M059J (cell line): ENCODE data around the gene RTL1. TPM values are rescaled to one million over a fixed set of nuclear protein-coding genes. Genes with fewer than 3 reads are reported as not detected.

Experiments
- DNase-seq: peaks from one replicate; pipeline ENCODE4 v3.0.0-alpha.2; 2012; ENCODE audit warnings: low read depth
- total RNA-seq: library from RNA; depleted of rRNA; stranded (reverse); fragments of >200 nt; shearing (Covaris generic); gene quantifications from 2 replicates; pipeline ENCODE4 v1.2.3, GENCODE V29; 2014

RTL1 gene
- total RNA-seq, 1 experiment from 2014 or later = 0.02 TPM

DNA sequence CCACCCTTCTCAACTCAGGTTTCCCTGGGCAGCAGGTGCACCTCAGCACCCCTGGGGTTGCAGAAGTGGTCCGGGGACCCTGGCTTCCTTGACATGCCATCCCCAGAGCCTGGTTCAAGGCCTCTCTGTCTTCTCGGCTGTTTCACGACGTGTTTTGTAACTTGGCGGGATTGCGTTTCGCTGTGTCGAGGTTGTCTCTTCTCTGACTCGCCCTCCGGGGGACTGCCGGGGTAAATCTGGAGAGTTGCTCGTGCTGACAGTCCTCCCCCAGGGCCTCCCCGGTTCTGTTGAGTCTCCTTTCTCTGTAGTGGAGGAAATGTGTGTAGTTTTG, 52.0 kb downstream of the RTL1 start:
- no peak for DNase-seq

DNA sequence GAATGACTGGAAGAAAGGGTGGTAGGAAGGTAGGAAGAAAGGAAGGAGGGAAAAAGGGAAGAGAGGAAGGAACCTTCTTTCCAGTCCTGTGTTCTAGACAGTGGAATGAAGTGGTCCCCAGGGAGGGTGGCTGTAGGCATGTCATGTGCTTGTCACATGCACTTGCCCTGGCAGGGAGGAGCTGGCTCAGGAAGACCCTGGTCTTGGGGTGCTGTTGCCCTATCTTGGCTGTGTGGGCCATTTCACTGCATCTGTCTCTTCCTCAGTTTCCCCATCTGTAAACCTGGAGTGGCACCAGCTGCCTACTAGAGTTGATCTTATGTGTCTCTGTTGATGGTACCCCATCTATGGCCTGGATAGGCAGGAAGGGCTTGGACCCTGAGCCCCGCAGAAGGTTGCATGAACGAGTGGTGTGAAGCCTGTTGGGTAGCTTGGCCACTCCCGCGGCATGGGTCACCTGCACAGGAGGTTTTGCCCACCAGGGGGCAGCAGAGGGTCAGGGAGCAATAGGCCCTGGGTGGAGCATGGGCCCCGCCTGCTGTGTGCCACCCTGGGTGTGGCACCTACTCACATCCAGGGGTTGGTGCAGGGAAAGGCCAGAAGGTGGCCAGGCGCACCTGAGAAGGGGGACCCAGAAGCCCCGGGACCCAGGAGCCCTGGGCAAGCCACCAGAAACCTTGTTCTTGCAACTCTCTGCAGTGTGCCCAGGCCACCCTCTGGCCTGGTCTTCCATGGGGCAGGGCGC, 52.5 kb downstream of the RTL1 start:
- DNase-seq = no peak

GRCh38 chr14:100849115-100849781, 54.3 kb downstream of the RTL1 start:
- DNase-seq = peak; percentile 52

DNA sequence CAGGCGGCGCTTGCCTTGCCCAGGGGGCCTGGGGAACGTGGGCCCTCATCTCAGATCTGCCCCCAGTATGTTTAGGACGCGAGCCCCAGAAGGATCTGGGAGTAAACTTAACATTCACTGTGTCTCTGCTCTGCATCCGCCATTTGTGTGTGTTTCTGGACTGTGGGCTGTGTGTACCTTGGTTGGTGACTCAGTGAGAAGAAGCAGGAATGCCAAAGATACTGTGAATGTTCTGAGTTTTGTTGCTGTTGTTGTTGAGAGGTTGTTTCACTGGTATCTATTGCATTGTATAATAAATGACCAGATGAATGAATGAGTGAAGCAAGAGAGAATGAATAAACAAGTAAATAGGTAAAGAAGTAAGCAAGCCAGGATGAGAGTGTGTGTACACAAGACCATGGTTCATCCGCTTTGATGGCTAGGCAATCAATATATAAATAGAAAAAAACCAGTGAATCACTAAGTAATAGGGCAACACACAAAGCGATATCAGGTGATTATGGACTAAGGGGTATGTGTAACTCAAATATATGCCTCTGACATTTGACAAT, 57.1 kb downstream of the RTL1 start:
- no peak for DNase-seq

DNA sequence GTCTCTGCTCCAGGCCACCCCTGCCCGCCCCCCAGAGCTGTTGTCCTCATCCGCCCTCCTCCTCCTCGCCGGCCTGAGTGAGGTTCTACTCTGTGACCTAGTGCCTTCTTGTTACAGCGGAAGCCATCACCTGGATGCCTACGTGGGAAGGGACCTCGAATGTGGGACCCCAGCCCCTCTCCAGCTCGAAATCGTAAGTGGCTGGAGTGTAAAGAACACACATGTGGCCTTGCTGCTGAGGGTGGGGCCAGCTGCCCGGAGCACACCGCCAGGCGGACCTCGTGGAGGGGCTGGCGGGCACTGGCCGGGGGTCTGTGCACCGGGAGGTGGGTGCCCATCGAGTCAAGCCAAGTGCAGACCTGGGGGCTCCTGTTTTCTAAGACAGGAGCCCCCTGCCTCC, 58.2 kb downstream of the RTL1 start:
- DNase-seq = no peak

- no peak for DNase-seq
Measured at GRCh38 chr14:100844846-100845245, 58.7 kb downstream of the RTL1 start.

GRCh38 chr14:100844421-100844820, 59.1 kb downstream of the RTL1 start:
- DNase-seq = no peak

DNA sequence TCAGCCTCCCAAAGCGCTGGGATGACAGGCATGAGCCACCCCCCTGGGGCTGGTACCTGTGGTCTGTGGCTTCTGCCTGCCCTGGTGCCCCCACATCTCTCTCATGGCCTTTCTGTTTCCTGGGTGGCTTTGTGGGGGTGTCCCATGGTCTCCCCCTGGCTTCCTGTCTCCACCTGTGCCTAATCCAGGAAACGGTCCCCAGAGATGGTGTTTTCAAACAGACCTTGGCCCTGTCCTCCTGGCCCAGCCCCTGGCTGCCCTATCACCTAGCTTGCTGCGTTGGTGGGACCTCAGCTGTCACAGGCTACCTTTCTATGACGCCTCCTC, 59.5 kb downstream of the RTL1 start:
- DNase-seq = no peak

- DNase-seq = peak; percentile 74
Measured at GRCh38 chr14:100842799-100843198, 60.7 kb downstream of the RTL1 start.

GRCh38 chr14:100841761-100842403, 61.6 kb downstream of the RTL1 start:
- DNase-seq = no peak

- DNase-seq = no peak
Measured at GRCh38 chr14:100841066-100841760, 62.3 kb downstream of the RTL1 start.

- no peak for DNase-seq
Measured at GRCh38 chr14:100840286-100841065, 63.0 kb downstream of the RTL1 start.

DNA sequence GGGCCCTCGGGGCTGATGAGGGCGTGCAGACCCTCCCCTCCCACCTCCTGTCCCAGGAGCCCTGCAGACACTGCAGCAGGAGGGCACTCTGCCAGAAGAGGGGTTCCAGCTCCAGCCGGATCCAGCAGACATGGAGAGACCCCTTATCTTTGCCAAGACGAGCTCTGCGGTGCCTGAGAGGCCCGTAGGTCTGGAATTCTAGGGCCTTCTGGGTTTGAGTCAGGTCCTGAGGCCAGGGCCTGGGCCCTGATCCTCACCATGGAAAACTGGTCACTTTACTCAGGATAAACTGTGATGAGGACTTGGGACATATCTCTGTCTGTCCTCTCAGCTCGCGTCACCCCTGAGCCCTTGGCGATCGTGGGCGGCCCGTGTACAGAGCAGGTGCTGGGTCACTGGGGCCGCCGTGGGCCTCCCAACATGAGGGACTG, 63.8 kb downstream of the RTL1 start:
- no peak for DNase-seq

DNA sequence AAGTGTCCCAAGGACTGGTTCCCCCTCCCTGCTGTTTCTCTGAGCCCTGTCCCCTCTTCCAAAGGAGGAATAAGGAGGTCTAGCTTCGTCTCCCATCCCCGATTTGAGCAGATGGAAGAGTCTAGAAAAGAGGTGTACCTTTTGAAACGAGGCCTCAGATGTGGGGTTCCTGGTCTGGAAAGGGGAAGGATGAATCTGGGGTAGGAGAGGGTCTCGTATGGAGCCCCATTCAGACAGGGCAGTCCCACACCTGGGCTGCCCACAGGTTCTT, 64.3 kb downstream of the RTL1 start:
- no peak for DNase-seq

DNA sequence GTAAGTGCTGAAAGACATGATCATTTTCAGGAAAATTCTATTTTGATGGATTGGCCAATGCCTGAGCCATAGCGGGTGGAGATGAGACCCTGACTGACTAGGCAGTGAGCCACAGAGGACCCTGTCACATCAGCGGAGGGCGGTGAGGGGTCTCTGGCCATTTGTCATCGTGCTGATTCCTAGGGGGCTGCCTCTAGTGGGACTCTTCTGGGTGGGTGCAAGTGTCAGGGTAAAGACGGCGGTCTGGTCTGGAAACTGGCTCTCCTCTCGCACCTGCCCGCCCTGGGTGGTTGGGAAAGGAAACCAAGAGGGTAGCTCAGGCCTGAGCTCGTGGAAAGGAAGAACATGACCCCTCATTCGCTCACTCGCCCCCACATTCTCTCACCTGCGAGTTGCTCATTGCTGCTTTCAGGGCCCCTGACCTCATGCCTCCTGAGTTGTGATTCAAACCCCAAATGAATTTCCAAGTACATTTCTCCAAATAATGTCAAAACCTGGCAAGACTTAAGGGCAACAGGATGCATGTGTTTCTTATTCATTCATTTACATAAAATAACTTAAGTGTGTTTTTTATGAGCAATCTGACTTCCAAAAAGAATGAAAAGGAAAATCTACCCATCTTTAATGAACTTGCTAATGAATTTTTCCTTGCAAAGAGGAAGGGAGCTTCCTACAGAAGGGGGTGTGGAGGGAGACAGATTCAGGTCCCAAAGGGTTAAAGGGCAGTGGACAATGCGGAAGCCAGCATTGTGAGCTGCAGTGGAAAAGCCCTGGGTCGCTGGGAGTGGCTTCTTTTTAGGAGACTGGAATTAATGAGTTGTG, 64.8 kb downstream of the RTL1 start:
- no peak for DNase-seq

DNA sequence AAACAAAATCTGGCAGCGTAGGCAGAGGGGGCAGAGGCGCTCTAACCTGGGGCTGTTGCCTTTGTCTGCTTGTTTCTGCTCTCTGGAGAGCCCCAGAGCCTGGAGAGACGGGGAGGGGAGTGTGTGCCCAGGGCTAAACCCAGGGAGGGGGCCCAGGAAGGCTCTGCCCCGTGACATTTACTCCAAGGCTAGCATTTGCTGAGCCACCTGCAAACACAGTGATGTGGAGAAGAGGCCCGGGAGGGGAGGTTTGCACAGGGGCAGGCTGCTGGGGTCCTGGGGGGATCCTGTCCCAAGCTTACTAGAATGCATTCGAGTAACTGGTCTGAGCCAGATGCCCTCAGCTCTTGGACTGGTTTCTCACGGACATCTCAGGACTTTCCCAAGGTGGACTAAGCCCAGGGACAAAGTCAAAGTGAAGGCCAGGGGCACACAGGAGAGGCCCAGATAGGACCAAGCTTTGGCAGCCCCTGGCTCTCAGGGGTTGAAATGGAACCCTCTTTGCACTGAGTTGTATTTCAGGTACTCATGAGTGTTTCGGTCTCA, 65.6 kb downstream of the RTL1 start:
- DNase-seq = no peak

DNA sequence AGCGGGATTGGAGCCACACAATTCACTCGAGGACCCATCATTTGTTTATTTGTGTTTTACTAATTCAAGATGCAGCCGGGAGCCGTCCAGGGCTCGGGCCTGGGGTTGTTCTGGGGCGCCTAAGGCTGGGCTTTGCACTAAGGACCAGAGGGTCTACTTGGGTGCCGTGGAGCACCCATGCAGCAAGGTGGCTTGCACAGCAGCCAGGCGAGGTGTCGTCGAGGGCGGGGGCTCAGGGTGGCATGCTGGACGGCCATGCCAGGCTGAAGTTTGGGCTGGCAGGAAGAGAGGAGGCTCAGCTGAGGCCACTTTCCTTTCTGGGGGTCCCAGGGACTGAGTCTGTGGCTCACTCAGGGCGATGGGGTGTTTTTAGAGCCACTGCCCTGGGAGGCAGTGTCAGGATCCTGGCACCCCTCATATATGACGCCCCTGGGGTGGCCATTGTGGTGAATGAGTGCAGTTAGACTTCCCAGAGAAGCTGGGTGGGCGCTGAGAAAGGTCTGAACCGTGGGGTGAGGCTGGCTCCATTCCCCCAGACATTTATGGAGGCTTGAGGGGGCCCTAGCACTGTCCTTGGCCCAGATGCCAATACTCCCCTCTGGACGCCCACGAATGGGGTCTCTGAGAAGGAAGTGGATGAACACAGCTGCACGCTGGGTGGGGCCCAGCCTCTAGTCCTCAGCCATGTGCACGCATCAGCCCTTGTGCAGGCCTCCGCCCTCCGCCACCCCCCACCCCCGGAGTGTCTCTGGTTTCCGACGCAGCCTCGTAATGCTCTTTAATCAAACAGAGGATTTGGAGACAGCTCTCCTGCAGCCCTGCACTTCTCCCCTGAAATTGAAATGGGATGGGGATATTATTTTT, 66.3 kb downstream of the RTL1 start:
- DNase-seq = no peak

DNA sequence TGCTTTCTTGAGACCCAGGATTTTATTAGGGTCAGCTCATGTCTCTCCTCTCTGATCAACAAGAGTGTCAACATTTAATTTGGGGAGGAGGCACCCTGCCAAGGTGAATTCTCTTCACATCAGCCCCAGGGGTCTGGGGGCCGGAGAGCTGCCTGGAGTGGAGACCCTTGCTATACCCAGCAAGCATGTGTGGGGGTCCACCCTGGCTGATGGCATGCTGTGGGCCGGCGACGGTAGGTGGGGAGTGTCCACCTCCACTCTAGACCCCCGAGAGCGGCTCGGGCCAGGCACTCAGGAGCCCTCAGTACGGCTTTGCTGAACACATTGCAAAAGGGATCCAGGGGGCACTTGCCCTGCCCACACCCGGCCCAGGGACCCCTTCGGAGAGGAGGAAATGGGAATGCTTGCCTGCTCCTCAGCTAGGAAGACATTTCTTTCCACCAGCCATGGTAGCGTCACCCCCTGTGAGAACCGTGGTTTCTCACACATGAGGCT, 67.2 kb downstream of the RTL1 start:
- no peak for DNase-seq

DNA sequence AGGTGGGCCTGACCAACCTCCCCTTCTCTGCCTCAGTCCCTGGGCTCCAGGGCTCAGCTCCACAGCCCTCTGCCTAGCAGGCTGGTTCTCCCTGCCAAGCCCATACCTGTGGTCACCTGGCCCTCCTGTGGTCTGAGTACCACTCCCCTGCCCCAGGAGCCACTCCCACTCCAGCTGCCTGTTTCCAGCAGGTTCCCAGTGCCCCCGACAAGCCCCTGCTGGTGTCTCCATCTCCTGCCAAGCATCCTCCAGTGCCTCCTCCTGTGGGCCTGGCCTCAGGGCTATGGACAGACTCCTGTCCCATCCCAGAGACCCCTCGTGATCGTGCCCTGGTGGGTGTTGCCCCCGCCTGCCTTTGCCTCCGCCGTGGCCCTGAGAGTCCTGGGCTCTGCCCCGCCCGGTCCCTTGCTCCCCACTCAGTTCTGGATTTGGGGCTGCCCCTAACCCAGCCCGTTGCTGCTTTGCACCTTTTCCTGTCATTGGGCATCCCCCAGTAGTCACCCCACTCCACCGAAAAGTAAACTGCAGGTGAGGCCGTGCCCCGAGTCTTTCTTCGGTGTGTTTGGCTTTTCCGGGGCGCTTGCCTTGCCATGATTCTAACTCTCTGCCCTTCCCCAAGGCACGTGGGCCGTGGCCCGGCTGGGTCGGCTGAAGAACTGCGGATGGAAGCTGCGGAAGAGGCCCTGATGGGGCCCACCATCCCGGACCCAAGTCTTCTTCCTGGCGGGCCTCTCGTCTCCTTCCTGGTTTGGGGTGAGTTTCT, 67.8 kb downstream of the RTL1 start:
- DNase-seq = no peak
